HAP-1 (cell line): Measurements from ENCODE around the gene PLEKHA8.
A peak's percentile ranks its signal among the peaks of the same experiment; 100 is the strongest.
"Not testable (repeated sequence)": the region's sequence is repeated elsewhere in the genome, so short reads cannot be mapped to it uniquely, and the experiment has no call there.

Experiments used
- DNase-seq, 2 experiments: peaks; one replicate each; pipeline ENCODE4 v3.0.0-alpha.2; 2016 to 2020; ENCODE audit warnings: low spot score in 2 of 2
- H3K27me3 ChIP-seq: fragments of 250-450 bp; sonication (Bioruptor Pico); 2 replicates; pipeline ENCODE4 v1.5.1; 2020; ENCODE audit warnings: low read depth, mild to moderate bottlenecking, moderate library complexity
- H3K36me3 ChIP-seq: fragments of 250-450 bp; sonication (Bioruptor Pico); replicated peaks from 2 replicates; pipeline ENCODE4 v1.5.1; 2020; ENCODE audit warnings: mild to moderate bottlenecking
- H3K4me1 ChIP-seq: fragments of 250-450 bp; sonication (Bioruptor Pico); 2 replicates; pipeline ENCODE4 v1.5.1; 2020; ENCODE audit warnings: mild to moderate bottlenecking
- H3K4me3 ChIP-seq: fragments of 250-450 bp; sonication (Bioruptor Pico); 2 replicates; pipeline ENCODE4 v1.5.1; 2020; ENCODE audit warnings: mild to moderate bottlenecking, moderate library complexity
- H3K9me3 ChIP-seq: fragments of 250-450 bp; sonication (Bioruptor Pico); 2 replicates; pipeline ENCODE4 v1.5.1; 2020; ENCODE audit warnings: mild to moderate bottlenecking, moderate library complexity
- in situ Hi-C: fragments of 300-500 bp; cut with MboI; formaldehyde crosslinking; loops from 3 replicates; pipeline ENCODE4 v1.14.3; 2020; ENCODE audit warnings: low sequenced_read_pairs, inconsistent platforms, mixed read lengths

Gene PLEKHA8

GRCh38 chr7:30080818-30081217 is 52.6 kb downstream of the PLEKHA8 start:
- peak; percentile 53 to 64 for DNase-seq
- in situ Hi-C loops: no loop called here

GRCh38 chr7:30082686-30083085 is 54.5 kb downstream of the PLEKHA8 start:
- in situ Hi-C loops: no loop called here
- peaks cover 11% of the 10 kb centered on the region for H3K4me1 ChIP-seq
- H3K4me3 ChIP-seq: no peak overlapping the region
- H3K36me3 ChIP-seq: no peaks in the 10 kb centered on the region; the same call in 1 of the 2 replicates
- H3K9me3 ChIP-seq: no peaks in the 10 kb centered on the region
- no peaks in the 10 kb centered on the region for H3K27me3 ChIP-seq
- no peak for DNase-seq

More at GRCh38 chr7:30080818-30081217, 52.6 kb downstream of the PLEKHA8 start:
- Histone ChIP-seq H3K27me3 (no peaks in the 10 kb centered on the region), H3K36me3 (no peaks in the 10 kb centered on the region; the same call in 1 of the 2 replicates), H3K9me3 (no peaks in the 10 kb centered on the region), H3K4me1 (peaks cover 20% of the 10 kb centered on the region), H3K4me3 (no peak overlapping the region)

DNA sequence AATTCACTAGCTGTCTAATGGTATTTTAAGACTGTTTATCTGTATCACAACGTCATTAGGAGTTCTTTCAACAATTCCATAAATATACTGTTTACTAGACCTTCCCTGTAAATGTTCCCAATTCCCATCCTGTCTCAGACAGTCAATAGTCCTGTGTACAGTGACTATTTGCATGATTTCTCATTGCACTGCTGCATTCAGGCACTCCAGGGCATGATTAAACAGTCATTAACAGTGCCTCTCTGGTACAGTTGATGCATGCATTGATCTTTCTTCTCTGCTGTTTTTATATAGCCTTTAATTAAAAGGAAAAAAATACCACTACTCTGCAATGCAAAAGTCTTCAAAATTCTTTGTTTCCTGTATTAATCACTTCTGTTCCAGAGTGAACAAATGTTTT is 55.1 kb downstream of the PLEKHA8 start:
- Histone ChIP-seq H3K9me3 (no peaks in the 10 kb centered on the region), H3K27me3 (no peaks in the 10 kb centered on the region), H3K4me3 (no peak overlapping the region), H3K36me3 (no peaks in the 10 kb centered on the region; the same call in 1 of the 2 replicates), H3K4me1 (peaks cover 11% of the 10 kb centered on the region)
- in situ Hi-C loops: no loop called here
- no peak for DNase-seq

GRCh38 chr7:30084212-30084611 is 56.0 kb downstream of the PLEKHA8 start:
- DNase-seq: no peak
- no peaks in the 10 kb centered on the region; the same call in 1 of the 2 replicates for H3K36me3 ChIP-seq
- no peaks in the 10 kb centered on the region for H3K9me3 ChIP-seq
- H3K4me1 ChIP-seq: peaks cover 11% of the 10 kb centered on the region
- in situ Hi-C loops: no loop called here
- H3K27me3 ChIP-seq: no peaks in the 10 kb centered on the region
- H3K4me3 ChIP-seq: no peak overlapping the region

DNA sequence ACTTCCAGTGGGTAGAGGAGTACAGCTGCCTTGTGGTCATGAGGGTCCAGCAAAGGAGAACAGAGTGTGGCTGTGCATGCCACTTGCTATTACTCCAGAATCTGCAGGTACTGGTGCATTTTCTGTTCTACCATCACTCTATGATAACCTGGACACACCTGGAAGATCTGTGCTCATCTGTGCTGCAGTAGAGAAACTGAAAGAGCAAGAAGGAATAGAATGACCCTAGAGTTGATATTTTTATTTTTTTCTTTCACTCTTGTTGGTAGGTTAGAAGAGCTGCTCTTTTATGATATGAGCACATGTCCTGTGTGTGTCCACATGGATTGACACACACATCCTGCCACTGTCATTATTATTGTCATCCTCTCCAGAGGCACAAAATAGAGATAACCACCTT is 58.3 kb downstream of the PLEKHA8 start:
- Histone ChIP-seq H3K9me3 (no peaks in the 10 kb centered on the region), H3K4me3 (no peak overlapping the region), H3K36me3 (no peaks in the 10 kb centered on the region; the same call in 1 of the 2 replicates), H3K4me1 (no peaks in the 10 kb centered on the region), H3K27me3 (no peaks in the 10 kb centered on the region)
- no peak for DNase-seq
- in situ Hi-C loops: no loop called here

- no peaks in the 10 kb centered on the region; the same call in 1 of the 2 replicates for H3K36me3 ChIP-seq
- H3K4me3 ChIP-seq: no peak overlapping the region
- H3K27me3 ChIP-seq: no peaks in the 10 kb centered on the region
- no peaks in the 10 kb centered on the region for H3K9me3 ChIP-seq
- in situ Hi-C loops: no loop called here
- H3K4me1 ChIP-seq: no peaks in the 10 kb centered on the region
- DNase-seq: no peak
Observed at GRCh38 chr7:30087371-30087770, 59.2 kb downstream of the PLEKHA8 start.

DNA sequence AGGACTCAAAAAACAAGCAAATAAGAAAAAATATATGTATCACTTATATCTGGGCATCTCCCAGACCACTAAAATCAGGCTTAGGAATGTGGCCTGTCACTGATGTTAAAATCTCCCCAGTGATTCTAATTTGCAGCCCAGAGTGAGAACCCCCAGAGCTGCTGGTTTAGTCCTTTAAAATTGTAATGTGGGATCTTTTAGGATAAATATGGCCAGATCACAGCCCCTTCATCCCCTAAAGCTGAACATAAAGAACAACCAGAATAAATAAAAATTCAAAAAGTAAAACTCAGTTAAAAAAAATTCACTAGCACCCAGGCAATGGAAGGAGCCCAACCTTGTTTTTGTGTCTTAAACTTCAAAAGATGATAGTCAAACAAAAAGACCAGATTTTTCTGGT is 60.1 kb downstream of the PLEKHA8 start:
- no peak overlapping the region for H3K4me3 ChIP-seq
- H3K27me3 ChIP-seq: no peaks in the 10 kb centered on the region
- in situ Hi-C loops: no loop called here
- H3K4me1 ChIP-seq: no peaks in the 10 kb centered on the region
- no peaks in the 10 kb centered on the region for H3K9me3 ChIP-seq
- DNase-seq: no peak
- H3K36me3 ChIP-seq: no peaks in the 10 kb centered on the region; the same call in 1 of the 2 replicates

- H3K36me3 ChIP-seq: no peaks in the 10 kb centered on the region; the same call in 1 of the 2 replicates
- no peak overlapping the region for H3K4me3 ChIP-seq
- no peaks in the 10 kb centered on the region for H3K9me3 ChIP-seq
- no peaks in the 10 kb centered on the region for H3K4me1 ChIP-seq
- no peaks in the 10 kb centered on the region for H3K27me3 ChIP-seq
- no peak for DNase-seq
- in situ Hi-C loops: no loop called here
Observed at GRCh38 chr7:30090111-30090510, 61.9 kb downstream of the PLEKHA8 start.

DNA sequence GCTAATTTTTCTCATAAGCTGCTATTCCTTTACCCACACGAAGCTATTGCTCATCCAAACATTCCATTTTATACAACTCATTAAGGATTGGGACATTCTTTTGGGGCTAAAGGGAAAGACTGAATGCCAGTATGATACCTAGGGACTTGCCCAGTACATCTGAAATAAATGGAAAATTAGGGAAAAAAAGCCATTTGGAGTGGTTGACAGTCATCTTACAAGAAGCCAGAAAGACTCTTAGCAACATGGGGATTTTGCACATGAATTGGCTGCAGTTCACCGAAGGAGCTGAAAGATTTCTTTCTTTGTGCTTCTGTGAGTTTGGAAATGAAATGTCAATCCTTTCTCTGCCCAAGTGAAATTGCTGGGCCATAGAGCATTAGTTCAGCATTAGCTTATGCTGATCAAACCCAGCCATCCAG is 63.3 kb downstream of the PLEKHA8 start:
- no peaks in the 10 kb centered on the region for H3K36me3 ChIP-seq
- no peaks in the 10 kb centered on the region for H3K4me1 ChIP-seq
- DNase-seq: no peak
- H3K4me3 ChIP-seq: no peak overlapping the region
- no peaks in the 10 kb centered on the region for H3K27me3 ChIP-seq
- in situ Hi-C loops: no loop called here
- H3K9me3 ChIP-seq: no peaks in the 10 kb centered on the region

- in situ Hi-C loops: no loop called here
- no peaks in the 10 kb centered on the region for H3K9me3 ChIP-seq
- no peaks in the 10 kb centered on the region for H3K4me1 ChIP-seq
- no peak overlapping the region for H3K4me3 ChIP-seq
- H3K36me3 ChIP-seq: no peaks in the 10 kb centered on the region
- no peaks in the 10 kb centered on the region for H3K27me3 ChIP-seq
- DNase-seq: no peak
Observed at GRCh38 chr7:30091987-30092386, 63.8 kb downstream of the PLEKHA8 start.

- in situ Hi-C loops: no loop called here
- H3K9me3 ChIP-seq: no peaks in the 10 kb centered on the region
- no peaks in the 10 kb centered on the region for H3K36me3 ChIP-seq
- no peak overlapping the region for H3K4me3 ChIP-seq
- DNase-seq: no peak
- no peaks in the 10 kb centered on the region for H3K27me3 ChIP-seq
- no peaks in the 10 kb centered on the region for H3K4me1 ChIP-seq
Observed at GRCh38 chr7:30093420-30093952, 65.3 kb downstream of the PLEKHA8 start.

DNA sequence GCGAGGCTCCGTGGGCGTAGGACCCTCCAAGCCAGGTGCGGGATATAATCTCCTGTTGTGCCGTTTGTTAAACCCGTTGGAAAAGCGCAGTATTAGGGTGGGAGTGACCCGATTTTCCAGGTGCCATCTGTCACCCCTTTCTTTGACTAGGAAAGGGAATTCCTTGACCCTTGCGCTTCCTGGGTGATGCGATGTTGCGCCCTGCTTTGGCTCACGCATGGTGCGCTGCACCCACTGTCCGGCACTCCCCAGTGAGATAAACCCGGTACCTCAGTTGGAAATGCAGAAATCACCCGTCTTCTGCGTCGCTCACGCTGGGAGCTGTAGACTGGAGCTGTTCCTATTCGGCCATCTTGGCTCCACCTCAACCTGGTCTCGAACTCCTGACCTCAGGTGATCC is 70.4 kb downstream of the PLEKHA8 start:
- H3K36me3 ChIP-seq, H3K4me3 ChIP-seq, in situ Hi-C loops, H3K27me3 ChIP-seq, H3K4me1 ChIP-seq, H3K9me3 ChIP-seq, DNase-seq: not testable (repeated sequence)

DNA sequence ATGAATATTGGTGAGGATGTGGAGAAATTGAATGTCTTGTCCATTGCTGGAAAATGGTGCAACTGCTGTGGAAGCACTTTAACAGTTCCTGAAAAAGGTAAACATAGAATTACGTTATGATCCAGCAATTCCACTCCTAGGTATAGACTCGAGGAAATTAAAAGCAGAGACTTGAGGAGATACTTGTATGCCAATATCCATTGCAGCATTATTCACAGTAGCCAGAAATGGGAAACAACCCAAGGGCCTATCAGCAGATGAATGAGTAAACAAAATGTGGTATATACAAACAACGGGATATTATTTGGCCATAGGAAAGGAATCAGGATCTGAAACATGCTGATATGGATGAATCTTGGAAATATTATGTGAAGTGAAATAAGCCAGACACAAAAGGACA is 74.1 kb downstream of the PLEKHA8 start:
- Histone ChIP-seq H3K36me3 (no peaks in the 10 kb centered on the region), H3K4me1 (no peaks in the 10 kb centered on the region), H3K27me3 (no peaks in the 10 kb centered on the region), H3K4me3 (no peak overlapping the region), H3K9me3 (no peaks in the 10 kb centered on the region)
- no peak for DNase-seq
- in situ Hi-C loops: no loop called here

GRCh38 chr7:30104157-30104556 is 75.9 kb downstream of the PLEKHA8 start:
- Histone ChIP-seq H3K27me3 (no peaks in the 10 kb centered on the region), H3K9me3 (no peaks in the 10 kb centered on the region), H3K36me3 (no peaks in the 10 kb centered on the region), H3K4me1 (no peaks in the 10 kb centered on the region), H3K4me3 (no peak overlapping the region)
- DNase-seq: no peak
- in situ Hi-C loops: no loop called here
